ENCODE results near the gene C5orf15.

GRCh38 chr5:133968204-133968980, at the start of gene C5orf15:
- TF ChIP-seq SMC3 (conservative IDR thresholded peaks at IDR 0.05; ENCODE audit: poor library complexity) = peak; percentile 49
- TF ChIP-seq, protein P1, sequence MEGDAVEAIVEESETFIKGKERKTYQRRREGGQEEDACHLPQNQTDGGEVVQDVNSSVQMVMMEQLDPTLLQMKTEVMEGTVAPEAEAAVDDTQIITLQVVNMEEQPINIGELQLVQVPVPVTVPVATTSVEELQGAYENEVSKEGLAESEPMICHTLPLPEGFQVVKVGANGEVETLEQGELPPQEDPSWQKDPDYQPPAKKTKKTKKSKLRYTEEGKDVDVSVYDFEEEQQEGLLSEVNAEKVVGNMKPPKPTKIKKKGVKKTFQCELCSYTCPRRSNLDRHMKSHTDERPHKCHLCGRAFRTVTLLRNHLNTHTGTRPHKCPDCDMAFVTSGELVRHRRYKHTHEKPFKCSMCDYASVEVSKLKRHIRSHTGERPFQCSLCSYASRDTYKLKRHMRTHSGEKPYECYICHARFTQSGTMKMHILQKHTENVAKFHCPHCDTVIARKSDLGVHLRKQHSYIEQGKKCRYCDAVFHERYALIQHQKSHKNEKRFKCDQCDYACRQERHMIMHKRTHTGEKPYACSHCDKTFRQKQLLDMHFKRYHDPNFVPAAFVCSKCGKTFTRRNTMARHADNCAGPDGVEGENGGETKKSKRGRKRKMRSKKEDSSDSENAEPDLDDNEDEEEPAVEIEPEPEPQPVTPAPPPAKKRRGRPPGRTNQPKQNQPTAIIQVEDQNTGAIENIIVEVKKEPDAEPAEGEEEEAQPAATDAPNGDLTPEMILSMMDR (IDR thresholded peaks at IDR 0.05; ENCODE audit: poor library complexity, severe bottlenecking) = peak; percentile 57
- peak; percentile 60 for TF ChIP-seq EP300 (conservative IDR thresholded peaks at IDR 0.05; ENCODE audit: poor library complexity, severe bottlenecking)
